GM19467 (cell line): ENCODE results near the gene CACNA1H.

Experiments used
- ATAC-seq: cut with Tn5 transposase; IDR thresholded peaks from one replicate; pipeline ENCODE4 v1.9.1; 2021; ENCODE audit warnings: mild to moderate bottlenecking, moderate library complexity; ENCODE audit not compliant: unreplicated experiment

The CACNA1H gene

GRCh38 chr16:1140582-1141162 lies 12.2 kb upstream of the CACNA1H start:
- ATAC-seq, result no peak

- ATAC-seq, result no peak
Observed at GRCh38 chr16:1141191-1141590, 11.7 kb upstream of the CACNA1H start.

DNA sequence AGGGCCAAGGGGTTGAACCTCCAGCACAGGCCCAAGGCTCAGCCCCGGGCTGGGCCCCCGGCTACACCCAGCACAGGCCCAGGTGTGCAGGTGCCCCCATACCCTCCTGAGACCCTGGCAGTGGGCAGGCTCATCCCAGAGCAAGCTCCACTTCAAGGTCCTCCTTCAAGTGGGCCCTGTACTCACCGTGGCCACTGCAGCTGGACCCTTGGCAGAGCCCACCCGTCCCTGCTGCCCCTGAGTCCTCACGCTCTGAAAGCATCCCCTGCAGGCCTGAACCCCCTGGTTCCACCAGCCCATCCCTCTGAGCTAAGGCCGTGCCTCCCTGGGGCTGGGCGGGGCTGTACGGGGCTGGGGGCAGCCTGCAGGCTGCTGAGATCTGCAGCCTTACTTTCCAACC lies 11.2 kb upstream of the CACNA1H start:
- no peak for ATAC-seq

DNA sequence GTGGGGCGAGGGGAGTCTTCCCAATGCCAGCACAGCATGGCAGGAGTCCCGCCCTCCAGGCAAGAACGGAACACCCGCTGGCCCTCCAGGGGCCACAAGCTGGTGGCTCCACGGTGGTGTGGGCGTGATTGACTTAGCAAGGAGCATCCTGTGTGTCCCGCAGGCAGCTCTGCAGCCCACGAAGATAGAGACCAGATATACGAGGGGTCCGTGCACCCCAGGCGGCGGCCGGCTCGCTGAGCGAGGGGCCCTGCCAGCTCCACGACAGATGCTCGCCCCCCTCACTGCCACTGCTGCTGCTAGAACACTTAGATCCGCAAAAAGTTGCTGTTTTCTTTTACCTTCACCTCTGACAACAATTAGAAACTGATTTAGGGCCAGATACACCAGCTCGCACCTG lies 10.0 kb upstream of the CACNA1H start:
- no peak for ATAC-seq

GRCh38 chr16:1143761-1144450 lies 9.0 kb upstream of the CACNA1H start:
- no peak for ATAC-seq

GRCh38 chr16:1144476-1145382 lies 8.2 kb upstream of the CACNA1H start:
- no peak for ATAC-seq

DNA sequence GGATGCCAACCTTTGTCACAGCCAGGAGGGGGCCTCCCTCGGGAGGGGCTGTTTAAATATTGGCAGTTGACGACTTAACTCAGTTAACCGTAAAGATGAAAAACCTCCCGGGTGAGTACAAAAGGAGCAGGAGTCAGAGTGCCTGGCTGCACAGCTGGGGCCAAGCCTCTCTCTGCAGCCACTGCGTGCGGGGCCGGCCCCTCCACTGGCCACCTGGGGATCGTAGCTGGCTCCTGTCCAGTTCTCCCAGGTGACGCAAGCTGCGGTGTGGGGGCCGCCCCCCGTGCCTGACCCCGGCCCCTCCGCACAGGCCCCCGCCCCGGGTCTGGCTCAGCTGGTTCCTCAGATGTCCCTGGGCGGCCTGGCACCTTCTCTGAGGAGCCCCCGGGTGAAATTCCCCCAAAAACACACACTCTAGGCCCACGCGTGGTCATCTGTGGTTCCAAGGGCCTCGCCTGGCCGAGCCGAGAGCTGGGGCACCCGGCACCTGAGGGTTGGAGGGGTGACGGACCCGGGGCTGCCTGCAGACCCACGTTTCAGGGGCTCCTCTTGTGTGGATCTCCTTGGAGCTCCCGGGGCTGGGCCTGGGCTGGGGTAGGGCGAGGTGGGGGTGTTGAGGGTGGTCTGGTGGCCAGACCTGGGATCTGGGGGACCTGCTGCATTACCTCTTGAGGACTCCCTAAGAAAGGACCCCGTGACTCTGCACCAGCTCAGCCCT lies 7.4 kb upstream of the CACNA1H start:
- ATAC-seq, result no peak

GRCh38 chr16:1146409-1146808 lies 6.5 kb upstream of the CACNA1H start:
- ATAC-seq, result no peak

DNA sequence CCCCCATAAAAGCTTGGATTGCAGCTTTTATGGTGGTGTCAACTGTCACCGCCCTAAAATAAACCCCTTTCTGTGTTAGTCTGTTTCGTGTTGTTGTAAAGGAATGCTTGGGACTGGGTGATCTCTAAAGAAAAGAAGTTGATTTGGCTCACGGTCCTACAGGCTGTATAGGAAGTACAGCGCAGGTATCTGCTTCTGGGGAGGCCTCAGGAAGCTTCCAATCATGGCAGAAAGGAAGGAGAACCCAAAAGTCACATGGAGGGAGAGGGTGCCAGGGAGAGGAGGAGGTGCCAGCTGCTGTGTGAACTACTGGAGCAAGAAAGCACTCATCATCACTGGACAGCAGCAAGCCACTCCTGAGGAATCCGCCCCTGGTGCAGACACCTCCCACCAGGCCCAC lies 5.9 kb upstream of the CACNA1H start:
- no peak for ATAC-seq

DNA sequence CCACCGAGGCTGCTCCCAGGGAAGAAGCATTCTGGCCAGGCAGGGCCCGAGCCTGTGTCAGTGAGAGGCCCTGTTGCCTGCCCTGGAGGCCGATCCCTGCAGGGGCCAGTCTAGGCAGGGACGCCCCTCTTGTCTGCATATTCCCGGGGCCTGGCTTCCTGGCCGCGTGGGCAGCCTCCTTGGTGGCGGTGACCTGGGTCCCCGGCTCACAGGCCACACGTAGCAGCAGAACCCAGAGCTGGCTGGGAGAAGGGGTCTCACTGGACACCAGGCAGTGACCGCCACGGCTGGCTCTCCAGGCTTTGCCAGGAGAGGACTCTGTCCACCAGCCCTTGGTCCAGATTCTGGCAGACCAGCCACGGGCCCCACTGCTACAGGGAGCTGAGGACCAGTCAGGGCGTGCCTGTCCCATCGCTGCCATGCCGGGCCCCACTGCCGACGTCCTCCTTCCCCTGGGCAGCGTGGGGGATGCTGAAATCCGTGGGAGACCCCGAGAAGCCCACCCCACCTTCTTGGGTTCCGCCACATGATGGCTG lies 3.7 kb upstream of the CACNA1H start:
- ATAC-seq, result no peak

DNA sequence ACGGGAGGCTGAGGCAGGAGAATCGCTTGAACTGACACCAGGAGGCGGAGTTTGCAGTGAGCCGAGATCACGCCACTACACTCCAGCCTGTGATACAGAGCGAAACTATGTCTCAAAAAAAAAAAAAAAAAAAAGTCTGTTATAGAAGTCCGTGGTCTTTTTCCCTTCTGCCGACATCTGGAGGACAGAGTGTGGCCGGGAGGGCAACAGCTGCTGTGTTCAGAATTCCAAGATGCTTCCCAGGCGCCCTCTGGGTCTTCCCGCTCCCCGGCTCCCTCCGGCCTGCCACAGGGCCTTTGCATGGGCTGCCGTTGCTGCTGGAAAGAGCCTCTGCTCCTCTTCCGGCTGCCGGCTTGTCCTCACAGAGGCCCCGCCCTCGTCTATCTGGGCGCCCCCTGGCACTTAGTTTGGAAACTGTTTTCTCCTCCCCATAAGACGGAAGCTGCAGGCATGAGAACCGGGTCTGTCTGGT lies 2.4 kb upstream of the CACNA1H start:
- no peak for ATAC-seq

GRCh38 chr16:1151424-1152122 lies 1.3 kb upstream of the CACNA1H start:
- no peak for ATAC-seq

GRCh38 chr16:1152123-1152638 lies 725 bp upstream of the CACNA1H start:
- no peak for ATAC-seq

- no peak for ATAC-seq
Observed at GRCh38 chr16:1153480-1154160, 714 bp downstream of the CACNA1H start.

DNA sequence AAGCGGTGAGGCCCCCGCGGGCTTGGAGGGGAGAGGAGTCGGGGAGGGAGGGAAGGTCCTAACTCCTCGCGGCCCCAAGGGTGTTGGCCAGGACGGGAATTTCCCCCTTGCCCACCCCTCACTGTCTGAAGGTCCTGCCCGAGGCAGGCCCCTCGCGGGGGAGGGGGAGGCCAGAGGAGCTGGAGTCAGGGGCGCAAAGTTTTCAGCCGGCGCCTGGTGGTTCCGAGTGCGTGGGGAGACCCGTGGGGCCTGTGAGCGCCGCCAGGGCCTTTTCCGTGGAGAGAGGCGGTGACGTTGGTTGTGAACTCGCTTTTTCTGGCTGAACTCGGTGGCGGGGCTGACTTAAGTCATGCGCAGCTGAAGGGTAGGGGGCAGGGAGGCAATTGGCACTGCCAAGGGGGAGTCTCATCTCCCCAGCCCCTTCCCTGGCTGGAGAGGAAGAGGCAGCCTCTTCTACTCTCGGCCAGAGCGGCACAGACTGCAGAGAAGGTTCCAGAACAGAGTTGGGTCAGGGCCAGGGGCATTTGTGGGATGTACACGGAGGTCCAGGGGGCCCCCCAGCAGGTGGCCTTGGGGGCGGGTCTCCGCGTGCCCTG lies 1.5 kb downstream of the CACNA1H start:
- ATAC-seq, result no peak

DNA sequence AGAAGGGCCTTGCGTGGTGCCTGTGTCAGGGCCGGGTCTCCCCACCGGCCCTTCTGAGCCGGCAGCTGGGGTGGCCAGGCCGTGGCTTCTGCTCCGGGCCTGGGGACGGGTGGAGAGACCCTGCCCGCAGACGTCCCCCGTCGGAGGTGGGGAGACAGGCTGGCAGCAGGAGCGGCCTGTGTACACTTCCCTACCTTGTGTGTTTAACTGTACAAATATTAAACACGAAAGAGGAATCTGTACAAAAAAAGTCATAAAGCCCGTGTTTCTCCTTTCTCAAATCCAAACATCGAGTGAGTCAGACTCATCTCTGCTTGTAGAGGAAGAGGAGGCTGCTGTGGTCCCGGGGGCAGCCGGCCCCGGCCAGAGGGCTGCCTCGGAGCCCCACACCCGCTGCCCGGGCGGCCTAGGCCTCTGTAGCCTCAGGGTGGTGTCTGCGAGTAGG lies 2.0 kb downstream of the CACNA1H start:
- ATAC-seq, result no peak

GRCh38 chr16:1155353-1156054 lies 2.6 kb downstream of the CACNA1H start:
- no peak for ATAC-seq
